ENCODE measurements around the gene CFAP97D2. TPM values are rescaled to one million over a fixed set of nuclear protein-coding genes. Genes with fewer than 3 reads are reported as not detected.

The CFAP97D2 gene
- polyA plus RNA-seq, 1 of the 3 experiments (the other 2 are of a cell fraction) = not detected

DNA sequence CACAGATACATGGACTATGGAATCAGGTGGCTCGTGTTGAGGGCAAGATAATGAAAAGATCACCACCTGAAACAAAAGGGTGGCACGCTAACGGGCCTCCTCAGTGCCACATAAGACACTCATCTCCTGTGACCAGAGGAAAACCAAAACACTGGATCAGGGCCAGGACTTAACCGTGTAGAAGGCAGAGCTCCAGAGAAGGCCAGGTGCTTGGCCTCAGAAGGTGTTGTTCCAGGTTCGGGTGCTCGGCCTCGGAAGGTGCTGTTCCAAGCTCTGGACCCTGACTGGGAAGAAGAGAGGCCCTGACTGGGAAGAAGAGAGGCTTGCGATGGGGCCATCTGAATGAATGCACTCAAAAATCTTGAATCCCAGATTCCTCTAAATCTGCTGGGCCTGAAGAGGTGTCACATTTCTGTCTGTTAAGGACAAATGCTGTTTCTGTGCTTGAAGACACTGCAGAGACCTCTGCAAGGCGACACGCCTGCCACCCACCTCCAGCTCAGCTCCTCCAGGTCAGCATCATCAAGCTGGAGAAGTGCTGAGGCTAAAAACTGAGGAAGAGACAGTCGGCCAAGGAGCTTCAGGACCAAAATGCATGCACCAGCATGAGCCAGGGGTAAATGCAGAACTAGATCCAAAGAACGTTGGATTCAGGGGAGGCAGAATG is 44.0 kb upstream of the CFAP97D2 start:
- Histone ChIP-seq H4K20me1 (ENCODE audit: insufficient read depth) (no peaks in the 10 kb centered on the region), H3K27ac (ENCODE audit: low read depth in 2 of 2, low read length in 1 of 2) (no peak overlapping the region), H3F3A (replicated peaks; ENCODE audit: insufficient read depth) (peaks cover 17% of the 10 kb centered on the region), H3K9me3 (no peaks in the 10 kb centered on the region), H3K79me2 (ENCODE audit: insufficient read depth) (peaks cover 22% of the 10 kb centered on the region), H3K36me3 (replicated peaks in 1 of 2; ENCODE audit: control insufficient read depth in 1 of 2, insufficient read depth in 2 of 2, low read length in 1 of 2) (no peaks in the 10 kb centered on the region), H3K9me2 (no peaks in the 10 kb centered on the region), H3K9ac (no peak overlapping the region), H2AFZ (ENCODE audit: low read depth) (no peak overlapping the region), H3K27me3 (ENCODE audit: insufficient read depth) (no peaks in the 10 kb centered on the region), H3K4me1 (ENCODE audit: control insufficient read depth in 1 of 2, insufficient read depth in 2 of 2, low read depth in 1 of 2, low read length in 1 of 2) (peaks cover 6 to 11% of the 10 kb centered on the region in 2 experiments; a peak in 3 of 4 replicates), H3K4me2 (no peak overlapping the region), H3K4me3 (ENCODE audit: low read depth in 2 of 2, low read length in 1 of 2) (no peak overlapping the region)
- TF ChIP-seq FOXM1 (IDR thresholded peaks at IDR 0.05; ENCODE audit: low read depth) (no peak), POLR2AphosphoS5 (IDR thresholded peaks at IDR 0.05; ENCODE audit: low read depth, low read length) (no peak), SMC3 (IDR thresholded peaks at IDR 0.05; ENCODE audit: low read depth, low read length) (no peak), ELF1 (IDR thresholded peaks at IDR 0.05) (no peak), RFX5 (IDR thresholded peaks at IDR 0.05; ENCODE audit: low read length) (no peak), TCF12 (IDR thresholded peaks at IDR 0.05) (no peak), FOXJ3 (CRISPR knock-in tag; IDR thresholded peaks at IDR 0.05) (no peak), NRF1 (IDR thresholded peaks at IDR 0.05; ENCODE audit: low read depth, low read length) (no peak), MEF2A (IDR thresholded peaks at IDR 0.05; ENCODE audit: borderline replicate concordance, low read depth) (no peak), RAD21 (IDR thresholded peaks at IDR 0.05; ENCODE audit: low read length) (no peak)
- TF ChIP-seq, protein P1, sequence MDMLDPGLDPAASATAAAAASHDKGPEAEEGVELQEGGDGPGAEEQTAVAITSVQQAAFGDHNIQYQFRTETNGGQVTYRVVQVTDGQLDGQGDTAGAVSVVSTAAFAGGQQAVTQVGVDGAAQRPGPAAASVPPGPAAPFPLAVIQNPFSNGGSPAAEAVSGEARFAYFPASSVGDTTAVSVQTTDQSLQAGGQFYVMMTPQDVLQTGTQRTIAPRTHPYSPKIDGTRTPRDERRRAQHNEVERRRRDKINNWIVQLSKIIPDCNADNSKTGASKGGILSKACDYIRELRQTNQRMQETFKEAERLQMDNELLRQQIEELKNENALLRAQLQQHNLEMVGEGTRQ (IDR thresholded peaks at IDR 0.05; ENCODE audit: borderline replicate concordance, low read depth, low read length) = no peak
- TF ChIP-seq, protein P2, sequence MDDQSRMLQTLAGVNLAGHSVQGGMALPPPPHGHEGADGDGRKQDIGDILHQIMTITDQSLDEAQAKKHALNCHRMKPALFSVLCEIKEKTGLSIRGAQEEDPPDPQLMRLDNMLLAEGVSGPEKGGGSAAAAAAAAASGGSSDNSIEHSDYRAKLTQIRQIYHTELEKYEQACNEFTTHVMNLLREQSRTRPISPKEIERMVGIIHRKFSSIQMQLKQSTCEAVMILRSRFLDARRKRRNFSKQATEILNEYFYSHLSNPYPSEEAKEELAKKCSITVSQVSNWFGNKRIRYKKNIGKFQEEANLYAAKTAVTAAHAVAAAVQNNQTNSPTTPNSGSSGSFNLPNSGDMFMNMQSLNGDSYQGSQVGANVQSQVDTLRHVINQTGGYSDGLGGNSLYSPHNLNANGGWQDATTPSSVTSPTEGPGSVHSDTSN (IDR thresholded peaks at IDR 0.05) = no peak
- TF ChIP-seq, protein P3, sequence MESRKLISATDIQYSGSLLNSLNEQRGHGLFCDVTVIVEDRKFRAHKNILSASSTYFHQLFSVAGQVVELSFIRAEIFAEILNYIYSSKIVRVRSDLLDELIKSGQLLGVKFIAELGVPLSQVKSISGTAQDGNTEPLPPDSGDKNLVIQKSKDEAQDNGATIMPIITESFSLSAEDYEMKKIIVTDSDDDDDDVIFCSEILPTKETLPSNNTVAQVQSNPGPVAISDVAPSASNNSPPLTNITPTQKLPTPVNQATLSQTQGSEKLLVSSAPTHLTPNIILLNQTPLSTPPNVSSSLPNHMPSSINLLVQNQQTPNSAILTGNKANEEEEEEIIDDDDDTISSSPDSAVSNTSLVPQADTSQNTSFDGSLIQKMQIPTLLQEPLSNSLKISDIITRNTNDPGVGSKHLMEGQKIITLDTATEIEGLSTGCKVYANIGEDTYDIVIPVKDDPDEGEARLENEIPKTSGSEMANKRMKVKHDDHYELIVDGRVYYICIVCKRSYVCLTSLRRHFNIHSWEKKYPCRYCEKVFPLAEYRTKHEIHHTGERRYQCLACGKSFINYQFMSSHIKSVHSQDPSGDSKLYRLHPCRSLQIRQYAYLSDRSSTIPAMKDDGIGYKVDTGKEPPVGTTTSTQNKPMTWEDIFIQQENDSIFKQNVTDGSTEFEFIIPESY (IDR thresholded peaks at IDR 0.05; ENCODE audit: borderline replicate concordance, low read depth) = no peak
- TF ChIP-seq, protein P4, sequence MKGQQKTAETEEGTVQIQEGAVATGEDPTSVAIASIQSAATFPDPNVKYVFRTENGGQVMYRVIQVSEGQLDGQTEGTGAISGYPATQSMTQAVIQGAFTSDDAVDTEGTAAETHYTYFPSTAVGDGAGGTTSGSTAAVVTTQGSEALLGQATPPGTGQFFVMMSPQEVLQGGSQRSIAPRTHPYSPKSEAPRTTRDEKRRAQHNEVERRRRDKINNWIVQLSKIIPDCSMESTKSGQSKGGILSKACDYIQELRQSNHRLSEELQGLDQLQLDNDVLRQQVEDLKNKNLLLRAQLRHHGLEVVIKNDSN (IDR thresholded peaks at IDR 0.05; ENCODE audit: borderline replicate concordance, low read depth) = no peak
- TF ChIP-seq, protein P5, sequence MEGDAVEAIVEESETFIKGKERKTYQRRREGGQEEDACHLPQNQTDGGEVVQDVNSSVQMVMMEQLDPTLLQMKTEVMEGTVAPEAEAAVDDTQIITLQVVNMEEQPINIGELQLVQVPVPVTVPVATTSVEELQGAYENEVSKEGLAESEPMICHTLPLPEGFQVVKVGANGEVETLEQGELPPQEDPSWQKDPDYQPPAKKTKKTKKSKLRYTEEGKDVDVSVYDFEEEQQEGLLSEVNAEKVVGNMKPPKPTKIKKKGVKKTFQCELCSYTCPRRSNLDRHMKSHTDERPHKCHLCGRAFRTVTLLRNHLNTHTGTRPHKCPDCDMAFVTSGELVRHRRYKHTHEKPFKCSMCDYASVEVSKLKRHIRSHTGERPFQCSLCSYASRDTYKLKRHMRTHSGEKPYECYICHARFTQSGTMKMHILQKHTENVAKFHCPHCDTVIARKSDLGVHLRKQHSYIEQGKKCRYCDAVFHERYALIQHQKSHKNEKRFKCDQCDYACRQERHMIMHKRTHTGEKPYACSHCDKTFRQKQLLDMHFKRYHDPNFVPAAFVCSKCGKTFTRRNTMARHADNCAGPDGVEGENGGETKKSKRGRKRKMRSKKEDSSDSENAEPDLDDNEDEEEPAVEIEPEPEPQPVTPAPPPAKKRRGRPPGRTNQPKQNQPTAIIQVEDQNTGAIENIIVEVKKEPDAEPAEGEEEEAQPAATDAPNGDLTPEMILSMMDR (IDR thresholded peaks at IDR 0.05) = no peak
- WGBS (ENCODE audit: low lambda C conversion rate) = 69% methylated on average over 12 of the region's 12 CpGs
- ChIA-PET POLR2A (no interaction called here), CTCF (no interaction called here)
- DNase-seq = no peak
